ENCODE data around the gene VMAC.

DNA sequence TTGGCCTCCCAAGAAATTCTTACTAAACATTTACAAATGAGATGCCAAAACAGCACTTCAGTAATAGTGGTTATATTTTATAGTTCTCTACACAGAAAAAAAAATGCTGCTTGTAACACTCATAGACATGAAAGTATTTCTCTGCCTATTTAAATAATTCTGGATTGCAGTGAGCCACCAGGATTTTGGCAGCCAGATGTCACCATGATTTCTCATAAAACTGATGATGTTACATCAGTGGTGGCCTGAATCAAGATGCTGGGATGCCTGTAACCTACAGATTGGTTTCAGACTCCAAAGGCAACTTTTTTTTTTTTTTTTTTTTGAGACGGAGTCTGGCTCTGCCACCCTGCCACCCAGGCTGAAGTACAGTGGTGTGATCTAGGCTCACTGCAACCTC is 6.7 kb downstream of the VMAC start:
- TF ChIP-seq, protein P1, sequence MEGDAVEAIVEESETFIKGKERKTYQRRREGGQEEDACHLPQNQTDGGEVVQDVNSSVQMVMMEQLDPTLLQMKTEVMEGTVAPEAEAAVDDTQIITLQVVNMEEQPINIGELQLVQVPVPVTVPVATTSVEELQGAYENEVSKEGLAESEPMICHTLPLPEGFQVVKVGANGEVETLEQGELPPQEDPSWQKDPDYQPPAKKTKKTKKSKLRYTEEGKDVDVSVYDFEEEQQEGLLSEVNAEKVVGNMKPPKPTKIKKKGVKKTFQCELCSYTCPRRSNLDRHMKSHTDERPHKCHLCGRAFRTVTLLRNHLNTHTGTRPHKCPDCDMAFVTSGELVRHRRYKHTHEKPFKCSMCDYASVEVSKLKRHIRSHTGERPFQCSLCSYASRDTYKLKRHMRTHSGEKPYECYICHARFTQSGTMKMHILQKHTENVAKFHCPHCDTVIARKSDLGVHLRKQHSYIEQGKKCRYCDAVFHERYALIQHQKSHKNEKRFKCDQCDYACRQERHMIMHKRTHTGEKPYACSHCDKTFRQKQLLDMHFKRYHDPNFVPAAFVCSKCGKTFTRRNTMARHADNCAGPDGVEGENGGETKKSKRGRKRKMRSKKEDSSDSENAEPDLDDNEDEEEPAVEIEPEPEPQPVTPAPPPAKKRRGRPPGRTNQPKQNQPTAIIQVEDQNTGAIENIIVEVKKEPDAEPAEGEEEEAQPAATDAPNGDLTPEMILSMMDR (IDR thresholded peaks at IDR 0.05; ENCODE audit: insufficient read depth, low read length, poor library complexity, severe bottlenecking): no peak
- no peak for TF ChIP-seq EZH2phosphoT487 (conservative IDR thresholded peaks at IDR 0.05; ENCODE audit: low read length)
